ENCODE results near the gene TBL3.
"Not testable (repeated sequence)": the region's sequence is repeated elsewhere in the genome, so short reads cannot be mapped to it uniquely, and the experiment has no call there.

Gene TBL3

DNA sequence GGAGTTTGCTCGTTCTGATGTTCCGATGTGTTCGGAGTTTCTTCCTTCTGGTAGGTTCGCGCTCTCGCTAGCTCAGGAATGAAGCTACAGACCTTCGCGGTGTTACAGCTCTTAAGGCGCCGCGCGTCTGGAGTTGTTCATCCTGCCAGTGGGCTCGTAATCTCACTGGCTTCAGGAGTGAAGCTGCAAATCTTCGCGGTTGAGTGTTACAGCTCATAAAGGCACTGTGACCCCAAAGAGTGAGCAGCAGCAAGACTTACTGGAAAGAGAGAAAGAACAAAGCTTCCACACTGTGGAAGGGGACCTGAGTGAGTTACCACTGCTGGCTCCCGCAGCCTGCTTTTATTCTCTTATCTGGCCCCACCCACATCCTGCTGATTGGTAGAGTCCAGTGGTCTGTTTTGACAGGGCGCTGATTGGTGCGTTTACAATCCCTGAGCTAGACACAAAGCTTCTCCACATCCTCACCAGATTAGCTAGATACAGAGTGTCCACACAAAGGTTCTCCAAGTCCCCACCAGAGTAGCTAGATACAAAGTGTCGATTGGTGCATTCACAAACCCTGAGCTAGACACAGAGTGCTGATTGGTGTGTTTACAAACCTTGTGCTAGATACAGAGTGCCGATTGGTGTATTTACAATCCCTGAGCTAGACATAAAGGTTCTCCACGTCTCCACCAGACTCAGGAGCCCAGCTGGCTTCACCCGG is 14.3 kb upstream of the TBL3 start:
- not testable (repeated sequence) for H3K4me3 Mint-ChIP-seq

DNA sequence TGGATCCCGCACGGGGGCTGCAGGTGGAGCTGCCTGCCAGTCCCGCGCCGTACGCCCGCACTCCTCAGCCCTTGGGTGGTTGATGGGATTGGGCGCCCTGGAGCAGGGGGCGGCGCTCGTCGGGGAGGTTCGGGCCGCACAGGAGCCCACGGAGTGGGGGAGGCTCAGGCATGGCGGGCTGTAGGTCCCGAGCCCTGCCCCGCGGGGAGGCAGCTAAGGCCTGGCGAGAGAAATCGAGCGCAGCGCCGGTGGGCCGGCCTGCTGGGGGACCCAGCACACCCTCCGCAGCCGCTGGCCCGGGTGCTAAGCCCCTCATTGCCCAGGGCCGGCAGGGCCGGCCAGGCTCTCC is 13.7 kb upstream of the TBL3 start:
- H3K9me3 Mint-ChIP-seq, H3K4me3 Mint-ChIP-seq, H3K27ac Mint-ChIP-seq, H3K27me3 Mint-ChIP-seq: not testable (repeated sequence)
- H3K36me3 Mint-ChIP-seq (ENCODE audit: low read depth), result peaks cover 25% of the 10 kb centered on the region
- H3K4me1 Mint-ChIP-seq (ENCODE audit: low read depth), result peaks cover 33% of the 10 kb centered on the region

More for the DNA sequence above, 14.3 kb upstream of the TBL3 start:
- H3K27ac Mint-ChIP-seq, H3K27me3 Mint-ChIP-seq, H3K9me3 Mint-ChIP-seq: not testable (repeated sequence)
- H3K36me3 Mint-ChIP-seq (ENCODE audit: low read depth), result peaks cover 20% of the 10 kb centered on the region
- H3K4me1 Mint-ChIP-seq (ENCODE audit: low read depth), result peaks cover 29% of the 10 kb centered on the region

DNA sequence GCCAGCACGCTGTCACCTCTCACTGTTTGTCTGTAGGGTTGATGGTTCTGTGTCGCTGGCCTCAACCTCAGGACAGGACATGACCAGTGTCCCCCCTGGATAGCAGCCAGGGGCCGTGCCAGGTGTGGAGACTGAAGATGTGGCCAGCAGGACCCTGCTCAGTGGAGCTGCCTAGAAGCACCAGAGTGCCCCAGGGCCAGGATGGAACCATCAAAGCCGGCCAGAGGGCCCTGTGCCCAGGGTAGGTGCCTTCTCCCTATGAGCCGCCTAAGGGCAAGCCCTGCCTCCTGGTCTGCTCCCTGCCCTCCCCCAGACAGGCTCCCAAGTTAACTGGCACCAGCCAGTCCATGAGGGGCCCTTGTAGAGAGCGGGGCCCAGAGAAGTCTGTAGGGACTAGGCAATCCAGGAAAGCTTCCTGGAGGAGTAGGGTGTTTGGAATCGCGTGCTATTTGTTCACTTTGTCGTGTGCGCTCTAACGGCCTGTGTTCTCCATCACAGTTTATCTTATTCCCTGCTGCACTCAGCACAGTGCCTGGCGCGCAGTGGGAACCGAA is 13.1 kb upstream of the TBL3 start:
- peak overlapping the region; percentile 91 for H3K27ac Mint-ChIP-seq
- peaks cover 32% of the 10 kb centered on the region for H3K36me3 Mint-ChIP-seq (ENCODE audit: low read depth)
- H3K27me3 Mint-ChIP-seq, result no peaks in the 10 kb centered on the region
- no peaks in the 10 kb centered on the region for H3K9me3 Mint-ChIP-seq
- peaks cover 40% of the 10 kb centered on the region for H3K4me1 Mint-ChIP-seq (ENCODE audit: low read depth)
- peak overlapping the region; percentile 98 for H3K4me3 Mint-ChIP-seq

DNA sequence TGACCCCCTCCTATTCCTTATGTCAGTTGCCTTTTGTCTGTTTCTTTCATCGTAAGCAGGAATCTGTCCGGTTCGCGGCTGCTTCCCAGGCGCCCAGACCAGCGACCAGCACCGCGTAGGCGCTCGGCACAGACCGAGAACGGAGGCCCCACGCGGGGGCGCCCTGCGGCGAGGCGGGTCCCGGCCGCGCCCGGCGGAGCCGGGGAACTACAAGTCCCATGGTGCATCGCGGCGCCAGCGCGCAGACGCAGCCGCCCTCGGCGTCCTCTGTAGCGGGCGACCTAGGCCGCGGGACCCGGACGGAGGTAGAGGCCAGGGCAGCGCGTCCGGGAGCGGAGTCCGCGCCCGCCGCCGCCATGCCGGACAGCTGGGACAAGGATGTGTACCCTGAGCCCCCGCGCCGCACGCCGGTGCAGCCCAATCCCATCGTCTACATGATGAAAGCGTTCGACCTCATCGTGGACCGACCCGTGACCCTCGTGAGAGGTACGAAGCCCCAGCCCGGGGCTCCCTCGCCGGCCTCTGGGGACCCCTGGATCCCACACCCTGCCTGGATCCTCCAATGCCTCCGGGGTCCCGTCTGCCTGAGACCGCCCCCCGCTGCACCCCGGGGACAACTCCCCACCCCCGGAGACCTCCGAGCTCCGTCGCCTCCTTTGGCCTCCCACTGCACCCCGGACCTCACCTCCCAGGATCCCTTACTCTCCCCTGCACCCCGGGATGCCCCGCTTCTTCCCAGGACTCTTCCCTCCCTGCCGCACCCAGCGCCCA is 12.4 kb upstream of the TBL3 start, which contains the start of gene NDUFB10:
TSS of gene NDUFB10 (plus strand) at position 270 of the 771 bp plus-strand sequence. CDS start at position 357, 87 bp downstream.
- peak within 1 kb of the TSS; percentile 98 for H3K4me3 Mint-ChIP-seq
- no peaks in the 10 kb centered on the region for H3K9me3 Mint-ChIP-seq
- peaks cover 37% of the 10 kb centered on the region for H3K36me3 Mint-ChIP-seq (ENCODE audit: low read depth)
- no peaks in the 10 kb centered on the region for H3K27me3 Mint-ChIP-seq
- H3K27ac Mint-ChIP-seq, result peak within 1 kb of the TSS; percentile 91
- peaks cover 43% of the 10 kb centered on the region for H3K4me1 Mint-ChIP-seq (ENCODE audit: low read depth)

DNA sequence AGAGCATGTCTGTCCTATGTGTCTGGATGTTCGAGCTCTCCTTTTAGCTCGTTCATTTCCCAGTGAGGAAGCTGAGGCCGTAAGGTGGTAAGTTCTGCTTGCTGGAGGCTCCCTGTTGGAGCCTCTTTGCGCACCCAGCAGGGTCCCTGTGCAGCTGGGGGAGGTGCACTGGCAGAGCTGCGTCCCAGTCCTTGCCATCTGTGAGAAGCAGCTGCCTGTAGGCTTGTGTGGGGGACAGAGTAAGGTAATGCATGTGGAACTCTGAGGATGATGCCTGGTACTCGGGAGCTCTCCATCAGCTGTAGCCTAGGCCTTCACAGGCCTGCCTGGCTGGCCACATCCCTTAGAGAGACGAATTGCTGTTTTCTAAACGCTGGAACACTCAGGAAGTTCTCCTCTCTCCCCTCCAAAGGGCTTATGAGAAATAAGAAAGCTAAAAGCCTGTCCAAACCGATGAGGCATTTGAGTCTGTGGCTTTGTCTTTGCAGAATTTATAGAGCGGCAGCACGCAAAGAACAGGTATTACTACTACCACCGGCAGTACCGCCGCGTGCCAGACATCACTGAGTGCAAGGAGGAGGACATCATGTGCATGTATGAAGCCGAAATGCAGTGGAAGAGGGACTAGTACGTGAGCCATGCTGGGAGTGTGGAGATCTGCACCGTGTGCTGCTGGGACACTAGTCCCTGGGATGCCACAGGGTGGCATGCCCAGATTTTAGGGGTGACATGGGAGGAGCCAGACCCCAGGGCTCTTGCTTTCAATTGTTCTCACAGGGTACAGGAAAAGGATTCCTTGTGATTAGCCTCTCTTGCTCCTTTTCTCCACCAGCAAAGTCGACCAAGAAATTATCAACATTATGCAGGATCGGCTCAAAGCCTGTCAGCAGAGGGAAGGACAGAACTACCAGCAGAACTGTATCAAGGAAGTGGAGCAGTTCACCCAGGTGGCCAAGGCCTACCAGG is 10.9 kb upstream of the TBL3 start:
- Mint-ChIP-seq H3K4me1 (ENCODE audit: low read depth) (peaks cover 49% of the 10 kb centered on the region), H3K27me3 (no peaks in the 10 kb centered on the region), H3K27ac (peak overlapping the region; percentile 91), H3K4me3 (peak overlapping the region; percentile 98), H3K9me3 (no peaks in the 10 kb centered on the region), H3K36me3 (ENCODE audit: low read depth) (peaks cover 44% of the 10 kb centered on the region)

DNA sequence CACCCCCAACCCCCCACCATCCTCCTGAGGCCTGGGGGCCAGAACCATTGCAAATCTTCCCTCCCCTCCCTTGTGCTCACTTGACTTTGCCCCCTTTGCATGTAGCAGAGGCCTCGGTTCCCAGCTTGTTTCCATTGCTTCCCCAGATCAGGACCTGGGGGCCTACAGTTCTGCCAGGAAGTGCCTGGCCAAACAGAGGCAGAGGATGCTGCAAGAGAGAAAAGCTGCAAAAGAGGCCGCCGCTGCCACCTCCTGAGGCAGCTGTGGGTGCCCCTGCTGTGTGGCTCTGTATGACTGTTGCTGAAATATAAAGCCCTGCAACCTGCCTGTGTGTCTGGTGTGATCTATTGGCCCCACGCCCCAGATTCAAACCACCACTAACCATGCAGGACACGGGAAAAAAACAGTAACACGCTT is 10.2 kb upstream of the TBL3 start:
- H3K4me3 Mint-ChIP-seq, result peak overlapping the region; percentile 98
- H3K27ac Mint-ChIP-seq, result peak overlapping the region; percentile 98
- peaks cover 45% of the 10 kb centered on the region for H3K36me3 Mint-ChIP-seq (ENCODE audit: low read depth)
- no peaks in the 10 kb centered on the region for H3K27me3 Mint-ChIP-seq
- peaks cover 49% of the 10 kb centered on the region for H3K4me1 Mint-ChIP-seq (ENCODE audit: low read depth)
- no peaks in the 10 kb centered on the region for H3K9me3 Mint-ChIP-seq

DNA sequence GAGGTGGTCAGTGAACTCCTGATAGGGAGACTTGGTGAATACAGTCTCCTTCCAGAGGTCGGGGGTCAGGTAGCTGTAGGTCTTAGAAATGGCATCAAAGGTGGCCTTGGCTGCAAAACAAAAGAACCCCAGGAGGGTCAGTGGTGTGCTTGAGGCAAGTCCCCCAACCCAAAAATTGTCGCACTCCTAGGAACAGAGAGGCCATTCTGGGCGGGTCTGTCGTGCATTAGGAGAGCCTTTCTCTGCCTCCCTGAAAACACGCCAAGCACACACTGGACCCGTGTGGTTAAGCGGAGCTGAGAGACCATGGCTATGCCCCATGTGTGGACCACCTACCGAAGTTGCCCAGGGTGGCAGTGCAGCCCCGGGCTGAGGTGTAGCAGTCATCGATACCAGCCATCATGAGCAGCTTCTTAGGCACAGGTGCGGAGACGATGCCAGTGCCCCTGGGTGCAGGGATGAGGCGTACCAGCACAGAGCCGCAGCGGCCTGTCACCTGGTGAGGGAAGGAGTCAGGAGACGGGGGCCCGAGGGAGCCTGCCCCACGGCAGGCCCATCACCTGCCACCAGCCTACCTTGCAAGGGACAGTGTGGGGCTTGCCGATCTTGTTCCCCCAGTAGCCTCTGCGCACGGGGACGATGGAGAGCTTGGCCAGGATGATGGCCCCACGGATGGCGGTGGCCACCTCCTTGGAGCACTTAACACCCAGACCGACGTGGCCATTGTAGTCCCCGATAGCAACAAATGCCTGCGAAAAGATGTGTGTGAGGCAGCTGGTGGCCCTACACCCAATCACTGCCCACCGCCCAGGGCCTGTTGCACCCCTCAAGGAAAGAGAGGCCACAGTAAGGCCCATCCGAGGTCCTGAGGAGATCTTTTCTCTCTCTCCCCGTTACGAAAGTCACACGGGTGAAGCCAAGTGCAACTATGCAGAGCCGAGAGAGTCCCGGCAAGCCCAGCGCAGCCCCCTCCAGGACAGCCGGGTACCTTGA is 9.4 kb upstream of the TBL3 start:
- peaks cover 49% of the 10 kb centered on the region for H3K4me1 Mint-ChIP-seq (ENCODE audit: low read depth)
- H3K9me3 Mint-ChIP-seq, H3K27me3 Mint-ChIP-seq: not testable (repeated sequence)
- peaks cover 48% of the 10 kb centered on the region for H3K36me3 Mint-ChIP-seq (ENCODE audit: low read depth)
- peak overlapping the region; percentile 98 for H3K27ac Mint-ChIP-seq
- H3K4me3 Mint-ChIP-seq, result peak overlapping the region; percentile 98

DNA sequence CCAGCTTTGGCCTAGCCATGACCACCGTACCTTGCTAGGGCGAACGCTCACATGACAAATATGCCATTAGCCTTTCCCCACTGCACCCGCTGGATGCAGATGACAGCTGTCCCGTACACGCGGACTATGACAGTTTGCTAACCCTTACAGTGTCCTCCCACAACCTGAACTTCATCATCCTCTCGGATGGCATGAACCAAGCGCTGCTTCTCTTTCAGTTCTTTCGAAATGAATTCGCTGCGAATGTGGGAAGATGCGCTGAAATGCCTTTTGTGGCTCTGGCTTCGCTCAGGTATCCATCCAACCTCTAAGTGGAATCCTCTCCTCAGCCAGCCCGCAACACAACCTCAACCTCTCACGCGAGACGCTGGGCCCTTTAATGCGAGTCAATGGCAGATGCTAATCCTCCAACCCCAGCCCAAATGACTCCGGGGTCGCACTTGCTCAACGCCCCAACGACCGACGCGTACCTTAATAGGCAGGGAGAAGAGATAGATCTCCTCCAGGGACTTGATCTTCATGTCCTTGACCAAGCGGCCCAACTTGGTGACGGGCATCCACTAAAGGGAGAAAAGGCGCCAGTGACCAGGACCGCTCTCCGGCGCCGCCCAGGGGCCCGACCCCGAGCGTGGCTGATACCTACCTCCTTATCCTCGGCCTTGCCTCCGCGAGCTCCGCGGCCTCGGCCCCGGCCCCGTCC is 7.9 kb upstream of the TBL3 start:
- H3K4me1 Mint-ChIP-seq (ENCODE audit: low read depth), result peaks cover 49% of the 10 kb centered on the region

DNA sequence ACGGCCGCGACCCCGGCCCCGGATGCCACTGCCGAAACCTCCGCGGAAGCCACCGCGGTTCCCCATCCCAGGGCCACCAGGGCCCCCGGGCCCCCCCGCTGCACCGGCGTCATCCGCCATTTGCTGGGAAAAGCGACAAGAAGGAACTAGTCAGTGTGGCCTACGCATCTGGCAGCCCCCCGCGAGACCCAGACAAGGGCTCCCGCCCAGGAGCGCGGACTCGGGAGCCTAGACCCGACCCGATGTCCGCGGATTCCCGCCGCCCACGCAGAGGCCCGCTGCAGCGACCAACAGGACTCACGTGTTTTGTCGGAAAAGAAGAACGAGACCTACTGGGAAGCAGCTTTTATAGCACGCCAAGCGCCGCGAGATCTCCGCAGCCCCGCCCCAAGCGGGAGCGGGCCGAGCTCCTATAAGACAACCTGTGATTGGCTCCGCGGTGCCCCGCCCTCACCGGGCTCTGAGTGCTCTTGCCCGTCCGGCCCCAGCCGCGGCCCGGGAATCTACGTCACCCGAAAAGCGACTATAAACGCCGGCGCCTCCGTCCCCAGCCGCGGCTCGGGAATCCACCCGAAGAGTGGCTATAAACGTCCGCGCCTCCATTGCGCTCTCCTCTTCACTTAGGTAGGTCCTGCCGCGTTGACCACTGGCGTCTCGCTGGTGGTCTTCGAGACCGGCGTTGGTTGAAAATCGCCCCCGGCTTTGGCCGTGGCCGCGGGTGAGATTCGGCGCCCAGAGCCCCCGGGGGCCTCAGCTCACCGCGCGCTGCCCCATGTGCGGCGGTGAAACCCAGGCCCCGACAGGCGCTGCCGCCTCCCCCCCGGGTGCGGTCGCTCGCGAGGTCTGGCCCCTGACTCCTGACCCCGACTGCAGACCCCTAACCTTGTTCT is 7.1 kb upstream of the TBL3 start, which contains the start of gene RPS2:
TSS of gene RPS2 (minus strand) at position 321 of the 890 bp plus-strand sequence. CDS start at position 120, 201 bp downstream.
- Mint-ChIP-seq H3K36me3 (ENCODE audit: low read depth) (peaks cover 51% of the 10 kb centered on the region), H3K27ac (peak within 1 kb of the TSS; percentile 98), H3K27me3 (no peaks in the 10 kb centered on the region), H3K4me3 (peak within 1 kb of the TSS; percentile 98), H3K4me1 (ENCODE audit: low read depth) (peaks cover 45% of the 10 kb centered on the region), H3K9me3 (no peaks in the 10 kb centered on the region)

More for the DNA sequence above, 7.9 kb upstream of the TBL3 start:
- Mint-ChIP-seq H3K27ac (peak overlapping the region; percentile 98), H3K9me3 (no peaks in the 10 kb centered on the region), H3K27me3 (no peaks in the 10 kb centered on the region), H3K36me3 (ENCODE audit: low read depth) (peaks cover 51% of the 10 kb centered on the region), H3K4me3 (peak overlapping the region; percentile 98)

DNA sequence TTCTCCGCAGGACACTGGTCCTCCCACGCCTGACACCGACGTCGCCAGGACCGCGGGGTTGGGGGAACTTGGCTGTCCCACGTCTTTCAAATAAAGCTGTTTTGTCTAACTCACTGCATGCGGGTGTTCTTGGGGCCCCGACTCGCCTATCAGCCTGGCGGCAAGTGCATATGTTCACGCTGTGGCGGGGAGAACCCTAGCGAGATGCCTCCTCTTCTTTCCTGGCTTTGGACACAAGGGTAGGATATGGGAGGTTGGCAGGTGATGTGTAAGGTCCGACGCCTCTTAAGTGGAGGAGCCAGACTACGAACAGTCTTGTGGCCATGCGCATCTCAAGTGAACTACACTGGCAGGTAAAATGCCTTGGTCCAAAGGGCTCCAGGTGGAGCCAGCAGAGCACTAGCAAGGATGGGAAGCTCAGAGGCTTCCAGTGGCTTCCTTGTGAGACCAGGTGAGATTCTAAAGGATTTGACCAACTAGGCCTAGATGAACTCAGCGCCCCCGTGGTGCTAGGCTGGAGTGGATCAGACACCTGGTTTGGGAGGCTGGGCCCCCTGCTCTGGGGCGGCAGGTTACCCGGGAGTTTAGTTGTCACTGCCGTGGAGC is 6.4 kb upstream of the TBL3 start:
- no peaks in the 10 kb centered on the region for H3K27me3 Mint-ChIP-seq
- peaks cover 51% of the 10 kb centered on the region for H3K36me3 Mint-ChIP-seq (ENCODE audit: low read depth)
- H3K4me1 Mint-ChIP-seq (ENCODE audit: low read depth), result peaks cover 45% of the 10 kb centered on the region
- H3K4me3 Mint-ChIP-seq, result peak overlapping the region; percentile 98
- H3K27ac Mint-ChIP-seq, result peak overlapping the region; percentile 97
- H3K9me3 Mint-ChIP-seq, result no peaks in the 10 kb centered on the region

DNA sequence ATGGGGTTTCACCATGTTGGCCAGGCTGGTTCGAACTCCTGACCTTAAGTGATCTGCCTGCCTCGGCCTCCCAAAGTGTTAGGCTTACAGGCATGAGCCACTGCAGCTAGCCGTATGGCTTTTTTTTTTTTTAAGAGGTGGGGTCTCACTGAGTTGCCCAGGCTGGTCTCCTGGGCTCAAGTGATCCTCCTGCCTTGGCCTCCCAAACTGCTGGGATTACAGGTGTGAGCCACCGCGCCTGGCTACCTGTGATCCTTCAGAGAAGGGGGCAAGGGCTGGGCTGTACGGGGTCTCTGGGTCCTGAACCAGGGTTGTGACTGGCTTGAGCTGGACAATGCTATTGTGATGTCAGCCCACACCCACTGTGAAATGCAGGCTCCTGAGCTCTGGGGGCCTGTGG is 5.4 kb upstream of the TBL3 start, which contains the start of gene RNF151:
TSS of gene RNF151 (plus strand) at position 397 of the 400 bp plus-strand sequence. CDS start 26 bp downstream, outside the sequence.
- Mint-ChIP-seq H3K27ac (peak within 1 kb of the TSS; percentile 97), H3K27me3 (no peaks in the 10 kb centered on the region), H3K4me3 (peak within 1 kb of the TSS; percentile 98), H3K36me3 (ENCODE audit: low read depth) (peaks cover 43% of the 10 kb centered on the region), H3K4me1 (ENCODE audit: low read depth) (peaks cover 43% of the 10 kb centered on the region), H3K9me3 (no peaks in the 10 kb centered on the region)
